OCI-LY1 (cell line): ENCODE measurements around the gene NPC2.
A peak's percentile ranks its signal among the peaks of the same experiment; 100 is the strongest.

Experiments used
- H2AFZ ChIP-seq: fragments of 200-600 bp; sonication (generic), shearing (Covaris generic); 2 replicates; pipeline ENCODE4 v1.6.0; 2014; ENCODE audit warnings: antibody characterized with exemption, mild to moderate bottlenecking, low read length
- H3F3A ChIP-seq: fragments of 200-600 bp; sonication (generic), shearing (Covaris generic); 2 replicates; pipeline ENCODE4 v1.6.0; 2014; ENCODE audit warnings: mild to moderate bottlenecking, antibody characterized with exemption, low read length, moderate library complexity; ENCODE audit not compliant: insufficient read depth
- H3K27ac ChIP-seq: fragments of 200-600 bp; sonication (generic); 2 replicates; pipeline ENCODE4 v1.5.1; 2014; ENCODE audit warnings: low read length, mixed run types, mild to moderate bottlenecking, low read depth; ENCODE audit not compliant: poor library complexity, severe bottlenecking
- H3K27me3 ChIP-seq: fragments of 200-600 bp; sonication (generic); 2 replicates; pipeline ENCODE4 v1.6.0; 2014; ENCODE audit warnings: antibody characterized with exemption, mild to moderate bottlenecking, low read length, moderate library complexity; ENCODE audit not compliant: insufficient read depth
- H3K36me3 ChIP-seq: fragments of 200-600 bp; sonication (generic); 2 replicates; pipeline ENCODE4 v1.6.1; 2014; ENCODE audit warnings: mild to moderate bottlenecking, antibody characterized with exemption, low read length, moderate library complexity, mixed read lengths; ENCODE audit not compliant: insufficient read depth
- H3K4me1 ChIP-seq: fragments of 200-600 bp; sonication (generic); 2 replicates; pipeline ENCODE4 v1.5.1; 2014; ENCODE audit warnings: mild to moderate bottlenecking, low read length, moderate library complexity; ENCODE audit not compliant: insufficient read depth, severe bottlenecking
- H3K4me2 ChIP-seq: fragments of 200-600 bp; sonication (generic), shearing (Covaris generic); 2 replicates; pipeline ENCODE4 v1.6.1; 2014; ENCODE audit warnings: low read length
- H3K4me3 ChIP-seq: fragments of 200-600 bp; sonication (generic); 2 replicates; pipeline ENCODE4 v1.5.1; 2014; ENCODE audit warnings: low read length, low read depth, mild to moderate bottlenecking, mixed read lengths; ENCODE audit not compliant: poor library complexity, severe bottlenecking
- H3K79me2 ChIP-seq: fragments of 200-600 bp; shearing (Covaris generic); 2 replicates; pipeline ENCODE4 v1.6.1; 2016; ENCODE audit warnings: mixed run types, low read length, mixed read lengths; ENCODE audit not compliant: insufficient read depth
- H3K9ac ChIP-seq: fragments of 200-600 bp; sonication (generic), shearing (Covaris generic); 2 replicates; pipeline ENCODE4 v1.6.1; 2014; ENCODE audit warnings: mild to moderate bottlenecking, low read length, mixed read lengths
- H3K9me2 ChIP-seq: fragments of 200-600 bp; sonication (generic), shearing (Covaris generic); 2 replicates; pipeline ENCODE4 v1.6.1; 2014; ENCODE audit warnings: low read depth, mild to moderate bottlenecking, low read length, mixed read lengths
- H3K9me3 ChIP-seq: fragments of 200-600 bp; shearing (Covaris generic); 2 replicates; pipeline ENCODE4 v1.6.1; 2014; ENCODE audit warnings: low read length, mixed read lengths
- H4K20me1 ChIP-seq: fragments of 200-600 bp; sonication (generic), shearing (Covaris generic); 2 replicates; pipeline ENCODE4 v1.6.0; 2016; ENCODE audit warnings: mild to moderate bottlenecking, low read length; ENCODE audit not compliant: insufficient read depth
- CTCF ChIP-seq: fragments of 200-600 bp; sonication (generic), shearing (Covaris generic); IDR thresholded peaks from 2 replicates; pipeline ENCODE4 v1.5.1; 2017; ENCODE audit warnings: mild to moderate bottlenecking, antibody characterized with exemption, low read length, moderate library complexity, mixed read lengths
- EZH2 ChIP-seq: fragments of 200-600 bp; sonication (generic), shearing (Covaris generic); IDR thresholded peaks from 2 replicates; pipeline ENCODE4 v1.8.0; 2017; ENCODE audit warnings: borderline replicate concordance, mixed run types, mild to moderate bottlenecking, antibody characterized with exemption, low read length, moderate library complexity, mixed read lengths

The NPC2 gene

GRCh38 chr14:74480046-74480445 lies 13.1 kb downstream of the NPC2 start:
- Histone ChIP-seq H2AFZ (no peak overlapping the region), H3K27ac (no peak overlapping the region), H3K4me2 (no peak overlapping the region), H3K9me3 (no peaks in the 10 kb centered on the region), H3K36me3 (0 out of 2 replicates have a peak, but pooled peaks cover 3% of the 10 kb centered on the region), H3K4me3 (no peak overlapping the region), H3K4me1 (no peaks in the 10 kb centered on the region), H3K9ac (no peak overlapping the region), H3F3A (no peaks in the 10 kb centered on the region), H3K9me2 (no peaks in the 10 kb centered on the region), H4K20me1 (no peaks in the 10 kb centered on the region), H3K79me2 (no peaks in the 10 kb centered on the region), H3K27me3 (no peaks in the 10 kb centered on the region)
- TF ChIP-seq EZH2 (no peak), CTCF (no peak)

DNA sequence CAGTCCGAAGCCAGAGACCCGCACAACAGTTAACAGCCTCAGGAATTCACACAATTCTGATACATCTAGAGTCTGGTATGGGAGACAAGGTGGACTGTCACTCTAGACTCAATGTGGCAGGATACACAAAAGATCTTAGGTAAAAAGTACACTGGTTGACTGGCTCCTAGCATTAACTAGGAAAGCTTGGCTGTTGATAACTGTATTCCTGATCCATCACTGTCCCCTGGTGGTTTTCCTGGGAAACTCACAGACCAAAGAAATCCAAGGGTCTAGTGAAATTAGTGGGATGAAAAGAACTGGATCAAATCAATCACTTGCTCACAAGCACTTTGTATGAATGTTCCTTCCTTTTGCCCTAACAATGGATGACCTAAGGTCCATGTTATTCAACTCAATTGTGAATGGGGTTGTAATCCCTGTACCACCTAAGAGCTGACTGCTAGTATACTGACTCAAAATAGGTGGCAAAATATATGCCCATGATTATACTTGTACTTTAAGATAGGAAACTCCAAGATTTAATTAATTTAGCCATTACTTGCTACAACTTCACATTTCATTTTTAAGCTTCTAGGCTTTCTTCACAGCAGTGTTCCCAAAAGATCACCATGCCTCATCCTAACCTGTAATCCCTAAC lies 14.0 kb downstream of the NPC2 start:
- H3K4me3 ChIP-seq: no peak overlapping the region
- H3K27ac ChIP-seq: no peak overlapping the region
- no peak overlapping the region for H3K9ac ChIP-seq
- no peaks in the 10 kb centered on the region for H4K20me1 ChIP-seq
- 0 out of 2 replicates have a peak, but pooled peaks cover 3% of the 10 kb centered on the region for H3K36me3 ChIP-seq
- H3K79me2 ChIP-seq: no peaks in the 10 kb centered on the region
- no peaks in the 10 kb centered on the region for H3K9me2 ChIP-seq
- no peak for TF ChIP-seq EZH2
- TF ChIP-seq CTCF: peak; percentile 12; the same call in 1 of the 2 replicates
- no peaks in the 10 kb centered on the region for H3K9me3 ChIP-seq
- H2AFZ ChIP-seq: no peak overlapping the region
- no peak overlapping the region for H3K4me2 ChIP-seq
- no peaks in the 10 kb centered on the region for H3K27me3 ChIP-seq
- no peaks in the 10 kb centered on the region for H3K4me1 ChIP-seq
- H3F3A ChIP-seq: no peaks in the 10 kb centered on the region

- Histone ChIP-seq H3K27me3 (no peaks in the 10 kb centered on the region), H3K79me2 (no peaks in the 10 kb centered on the region), H3F3A (no peaks in the 10 kb centered on the region), H4K20me1 (no peaks in the 10 kb centered on the region), H3K36me3 (0 out of 2 replicates have a peak, but pooled peaks cover 3% of the 10 kb centered on the region), H3K9ac (no peak overlapping the region), H3K4me3 (no peak overlapping the region), H2AFZ (no peak overlapping the region), H3K9me3 (no peaks in the 10 kb centered on the region), H3K9me2 (no peaks in the 10 kb centered on the region), H3K27ac (no peak overlapping the region), H3K4me1 (no peaks in the 10 kb centered on the region), H3K4me2 (no peak overlapping the region)
- no peak for TF ChIP-seq EZH2
- no peak for TF ChIP-seq CTCF
Observed at GRCh38 chr14:74476607-74477006, 16.5 kb downstream of the NPC2 start.
